CD4-positive, alpha-beta T cell (primary cell): ENCODE measurements around the gene NAT10. TPM values are rescaled to one million over a fixed set of nuclear protein-coding genes. Genes with fewer than 3 reads are reported as not detected.

Experiments
- ATAC-seq: fragments of 200-7000 bp; cut with Tn5 transposase; one replicate; pipeline ENCODE4 v1.10.0; 2022; ENCODE audit warnings: mild to moderate bottlenecking; ENCODE audit not compliant: poor library complexity
- CTCF ChIA-PET: fragments of 350-600 bp; sonication (Branson Sonifier 250); formaldehyde crosslinking; loops from one replicate; lab custom pipeline; 2021; ENCODE audit warnings: antibody characterized with exemption, inconsistent platforms; lab: Charles Lee
- POLR2A ChIA-PET: fragments of 350-600 bp; sonication (Branson Sonifier 250); formaldehyde crosslinking; loops from one replicate; lab custom pipeline; 2021; ENCODE audit warnings: antibody characterized with exemption, inconsistent platforms; lab: Charles Lee
- DNase-seq, 14 experiments: peaks; one replicate each; pipeline ENCODE4 v3.0.0-alpha.2; 2013 to 2020; ENCODE audit warnings: mixed read lengths in 2 of 14
- H3K27ac ChIP-seq, 2 donors: one replicate each; pipeline versions ENCODE4 v1.5.1 to v1.7.0; 2013; ENCODE audit warnings: low read length in 2 of 2, low read depth in 1 of 2, mild to moderate bottlenecking in 1 of 2
- H3K27me3 ChIP-seq, 2 experiments: 1 replicate in 1 of 2; 2 replicates in 1 of 2; pipeline versions ENCODE4 v1.6.1 to v1.7.0; 2013; ENCODE audit warnings: low read length in 2 of 2, control low read depth in 1 of 2, mild to moderate bottlenecking in 1 of 2, moderate library complexity in 1 of 2; ENCODE audit not compliant: insufficient read depth in 2 of 2, control insufficient read depth in 1 of 2
- H3K36me3 ChIP-seq: one replicate; pipeline ENCODE4 v1.6.1; 2013; ENCODE audit warnings: low read length, control low read depth; ENCODE audit not compliant: insufficient read depth
- H3K4me1 ChIP-seq: one replicate; pipeline ENCODE4 v1.6.1; 2013; ENCODE audit warnings: low read length, control low read depth; ENCODE audit not compliant: insufficient read depth
- H3K4me3 ChIP-seq: one replicate; pipeline ENCODE4 v1.5.1; 2013; ENCODE audit warnings: mild to moderate bottlenecking, low read length, moderate library complexity
- H3K9me3 ChIP-seq, 2 experiments: 1 replicate in 1 of 2; 2 replicates in 1 of 2; pipeline versions ENCODE4 v1.6.1 to v1.7.0; 2013; ENCODE audit warnings: low read length in 2 of 2, mild to moderate bottlenecking in 2 of 2, control low read depth in 1 of 2, moderate library complexity in 1 of 2; ENCODE audit not compliant: control insufficient read depth in 1 of 2, insufficient read depth in 1 of 2
- H3K27ac Mint-ChIP-seq: one replicate; pipeline ENCODE4 v1.8.0; 2020; ENCODE audit warnings: mixed read lengths
- H3K27me3 Mint-ChIP-seq: one replicate; pipeline ENCODE4 v1.8.0; 2021; ENCODE audit warnings: mixed read lengths
- H3K36me3 Mint-ChIP-seq: one replicate; pipeline ENCODE4 v1.8.0; 2021; ENCODE audit warnings: low read depth, mixed read lengths
- H3K4me1 Mint-ChIP-seq: one replicate; pipeline ENCODE4 v1.8.0; 2021; ENCODE audit warnings: low read depth, mixed read lengths
- H3K4me3 Mint-ChIP-seq: one replicate; pipeline ENCODE4 v1.8.0; 2020; ENCODE audit warnings: mild to moderate bottlenecking, mixed read lengths
- H3K9me3 Mint-ChIP-seq: one replicate; pipeline ENCODE4 v1.8.0; 2020; ENCODE audit warnings: mixed read lengths
- CTCF ChIP-seq: fragments of 200-600 bp; IDR thresholded peaks from one replicate; pipeline ENCODE4 v1.8.0; 2022; ENCODE audit warnings: antibody characterized with exemption, mild to moderate bottlenecking
- intact Hi-C, 2 experiments: fragments of 100-400 bp; cut with DNase I in 1 of 2; cut with micrococcal nuclease in 1 of 2; formaldehyde crosslinking; loops; one replicate each; pipeline versions ENCODE4 v1.15.1 to v1.9.0; 2023 to 2025; cut with DNase I, micrococcal nuclease
- total RNA-seq, 174 experiments: library from RNA in 2 of 174; stranded (reverse) in 2 of 174; gene quantifications; one replicate each; pipeline ENCODE4 v1.2.3 and lab custom pipeline; 2021 to 2026

NAT10 gene
- total RNA-seq, 2 experiments from 2014 or later = 50.1 to 55.6 TPM

DNA sequence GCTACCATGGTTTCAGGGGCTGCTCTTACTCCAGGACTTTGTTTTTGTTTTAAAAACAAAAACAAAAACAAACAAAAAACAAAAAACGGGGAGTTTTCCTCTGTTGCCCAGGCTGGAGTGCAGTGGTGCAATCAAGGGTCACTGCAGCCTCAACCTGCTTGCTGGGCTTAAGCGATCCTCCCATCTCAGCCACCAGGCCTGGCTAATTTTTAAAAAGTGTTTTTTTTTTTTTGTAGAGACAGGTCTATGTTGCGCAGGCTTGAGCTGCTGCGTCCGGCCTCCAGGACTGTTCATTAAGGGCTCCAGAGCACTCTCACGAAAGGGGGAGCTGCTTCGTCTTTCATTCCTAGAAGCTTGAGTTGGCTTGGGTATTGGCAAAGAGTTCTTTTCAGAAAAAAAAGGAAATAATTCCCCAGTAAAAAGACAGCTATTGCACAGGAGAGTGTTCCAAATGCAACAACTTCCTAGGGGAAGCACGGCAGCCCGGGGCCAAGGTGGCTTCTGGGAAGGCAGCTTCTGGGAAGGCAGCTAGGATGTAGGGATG is 78.5 kb downstream of the NAT10 start:
- intact Hi-C loops = no loop called here
- no peaks in the 10 kb centered on the region for H3K36me3 Mint-ChIP-seq
- CTCF ChIA-PET = interaction anchor here (2.0 kb wide), 1 partner anchor 10 kb away, joined by 12 read pairs; no protein-coding TSS in a partner anchor

GRCh38 chr11:34184505-34185015 is 79.1 kb downstream of the NAT10 start:
- Mint-ChIP-seq H3K36me3 (no peaks in the 10 kb centered on the region), H3K4me3 (no peak overlapping the region), H3K27me3 (no peaks in the 10 kb centered on the region), H3K27ac (no peak overlapping the region), H3K4me1 (peaks cover 9% of the 10 kb centered on the region), H3K9me3 (no peaks in the 10 kb centered on the region)
- POLR2A ChIA-PET = no interaction called here
- TF ChIP-seq CTCF = no peak
- intact Hi-C loops = no loop called here
- Histone ChIP-seq H3K4me3 (no peak overlapping the region), H3K27ac (no peak overlapping the region), H3K36me3 (no peaks in the 10 kb centered on the region), H3K27me3 (no peaks in the 10 kb centered on the region), H3K9me3 (no peaks in the 10 kb centered on the region), H3K4me1 (no peaks in the 10 kb centered on the region)
- ATAC-seq (no peak), DNase-seq (no peak)
- CTCF ChIA-PET = interaction anchor here (1.1 kb wide), 1 partner anchor 10 kb away, joined by 4 read pairs; no protein-coding TSS in a partner anchor

More for the DNA sequence above, 78.5 kb downstream of the NAT10 start:
- no peaks in the 10 kb centered on the region for H3K4me1 ChIP-seq
- no peak overlapping the region for H3K4me3 Mint-ChIP-seq
- no peak overlapping the region for H3K4me3 ChIP-seq
- no peaks in the 10 kb centered on the region for H3K9me3 Mint-ChIP-seq
- H3K27me3 ChIP-seq = no peaks in the 10 kb centered on the region
- H3K27me3 Mint-ChIP-seq = no peaks in the 10 kb centered on the region
- ATAC-seq (no peak), DNase-seq (no peak)
- H3K9me3 ChIP-seq = no peaks in the 10 kb centered on the region
- H3K27ac Mint-ChIP-seq = no peak overlapping the region
- no peak overlapping the region for H3K27ac ChIP-seq
- POLR2A ChIA-PET = no interaction called here
- no peak for TF ChIP-seq CTCF
- H3K4me1 Mint-ChIP-seq = peaks cover 9% of the 10 kb centered on the region
- H3K36me3 ChIP-seq = no peaks in the 10 kb centered on the region

GRCh38 chr11:34185926-34186841 is 80.8 kb downstream of the NAT10 start:
- POLR2A ChIA-PET = no interaction called here
- DNase-seq (no peak), ATAC-seq (no peak)
- intact Hi-C loops = no loop called here
- H3K9me3 Mint-ChIP-seq = no peaks in the 10 kb centered on the region
- Histone ChIP-seq H3K4me3 (no peak overlapping the region), H3K36me3 (no peaks in the 10 kb centered on the region), H3K27ac (no peak overlapping the region), H3K4me1 (no peaks in the 10 kb centered on the region), H3K27me3 (no peaks in the 10 kb centered on the region), H3K9me3 (no peaks in the 10 kb centered on the region)
- peaks cover 9% of the 10 kb centered on the region for H3K4me1 Mint-ChIP-seq
- H3K27ac Mint-ChIP-seq = no peak overlapping the region
- CTCF ChIA-PET = no interaction called here
- no peak overlapping the region for H3K4me3 Mint-ChIP-seq
- no peaks in the 10 kb centered on the region for H3K36me3 Mint-ChIP-seq
- no peak for TF ChIP-seq CTCF
- H3K27me3 Mint-ChIP-seq = no peaks in the 10 kb centered on the region
